OCI-LY7 (cell line): ENCODE data around the gene TTLL7. TPM values are rescaled to one million over a fixed set of nuclear protein-coding genes. Genes with fewer than 3 reads are reported as not detected.

ENCODE experiments used
- BruUV-seq: library from RNA; stranded (reverse); fragments of 400-500 nt; replicated peaks from 2 replicates; lab custom pipeline; 2021; lab: Mats Ljungman, UMichigan
- CTCF ChIA-PET: fragments of 300-600 bp; sonication (Branson Sonifier 250); formaldehyde crosslinking; loops from one replicate; lab custom pipeline; 2022; ENCODE audit warnings: antibody characterized with exemption; ENCODE audit not compliant: unreplicated experiment; lab: Charles Lee
- POLR2A ChIA-PET: fragments of 300-600 bp; sonication (Branson Sonifier 250); formaldehyde crosslinking; loops from one replicate; lab custom pipeline; 2022; ENCODE audit warnings: antibody characterized with exemption; lab: Charles Lee
- DNase-seq: peaks from one replicate; pipeline ENCODE4 v3.0.0-alpha.2; 2015; ENCODE audit warnings: low spot score
- H2AFZ ChIP-seq: fragments of 200-600 bp; sonication (generic), shearing (Covaris generic); 2 replicates; pipeline ENCODE4 v1.6.1; 2014; ENCODE audit warnings: mild to moderate bottlenecking, antibody characterized with exemption, low read length, moderate library complexity
- H3K27ac ChIP-seq: fragments of 200-600 bp; sonication (generic); 2 replicates; pipeline ENCODE4 v1.5.1; 2014; ENCODE audit warnings: mixed run types, low read depth, mild to moderate bottlenecking, moderate library complexity, low read length, inconsistent platforms; ENCODE audit not compliant: poor library complexity, severe bottlenecking
- H3K36me3 ChIP-seq: fragments of 200-600 bp; sonication (generic); 2 replicates; pipeline ENCODE4 v1.6.1; 2014; ENCODE audit warnings: mild to moderate bottlenecking, antibody characterized with exemption, low read length, moderate library complexity, mixed read lengths; ENCODE audit not compliant: insufficient read depth
- H3K4me1 ChIP-seq: fragments of 200-600 bp; sonication (generic); 2 replicates; pipeline ENCODE4 v1.5.1; 2014; ENCODE audit warnings: mild to moderate bottlenecking, low read length; ENCODE audit not compliant: insufficient read depth, poor library complexity, severe bottlenecking
- H3K4me2 ChIP-seq: fragments of 200-600 bp; sonication (generic); 2 replicates; pipeline ENCODE4 v1.6.1; 2014; ENCODE audit warnings: mild to moderate bottlenecking, low read length
- H3K4me3 ChIP-seq: fragments of 200-600 bp; sonication (generic); 2 replicates; pipeline ENCODE4 v1.5.1; 2014; ENCODE audit warnings: mild to moderate bottlenecking, low read depth, low read length; ENCODE audit not compliant: poor library complexity, severe bottlenecking
- H3K79me2 ChIP-seq: fragments of 200-600 bp; sonication (generic); 2 replicates; pipeline ENCODE4 v1.6.1; 2016; ENCODE audit warnings: low read depth, mild to moderate bottlenecking, low read length, moderate library complexity, mixed read lengths; ENCODE audit not compliant: insufficient read depth
- H3K9me2 ChIP-seq: fragments of 200-600 bp; sonication (generic); 2 replicates; pipeline ENCODE4 v1.6.1; 2016; ENCODE audit warnings: mild to moderate bottlenecking, low read length, mixed read lengths; ENCODE audit not compliant: insufficient read depth
- H3K9me3 ChIP-seq: fragments of 200-600 bp; sonication (generic); 2 replicates; pipeline ENCODE4 v1.6.1; 2014; ENCODE audit warnings: mild to moderate bottlenecking, mixed run types, low read length, mixed read lengths
- H4K20me1 ChIP-seq: fragments of 200-600 bp; sonication (generic); 2 replicates; pipeline ENCODE4 v1.6.1; 2014; ENCODE audit warnings: mild to moderate bottlenecking, antibody characterized with exemption, low read length, moderate library complexity, mixed read lengths; ENCODE audit not compliant: insufficient read depth
- EZH2phosphoT487 ChIP-seq: fragments of 200-600 bp; sonication (generic); IDR thresholded peaks from 2 replicates; pipeline ENCODE4 v1.6.1; 2018; ENCODE audit warnings: low read depth, borderline replicate concordance, mild to moderate bottlenecking, mixed run types, antibody characterized with exemption, low read length, moderate library complexity, mixed read lengths
- intact Hi-C: fragments of 100-400 bp; cut with micrococcal nuclease; formaldehyde crosslinking; loops from one replicate; pipeline ENCODE4 v1.10.0; 2022; ENCODE audit not compliant: unreplicated experiment
- total RNA-seq, 2 experiments: library from RNA; depleted of rRNA in 1 of 2; stranded (reverse); fragments of >200 nt in 1 of 2; shearing (Covaris generic) in 1 of 2; gene quantifications; 2 replicates each; pipeline ENCODE4 v1.2.3, GENCODE V29; 2014 to 2022
- TF ChIP-seq, protein P1 (sequence below): fragments of 200-600 bp; sonication (generic); conservative IDR thresholded peaks from 2 replicates; pipeline ENCODE4 v1.5.1; 2014; ENCODE audit warnings: mild to moderate bottlenecking, antibody characterized with exemption, low read length, moderate library complexity, mixed read lengths

Gene TTLL7
- total RNA-seq, 2 experiments from 2014 or later = 0.76 to 0.88 TPM

GRCh38 chr1:83934550-83934949 is 64.4 kb downstream of the TTLL7 start:
- H3K4me2 ChIP-seq = no peak overlapping the region
- no peak overlapping the region for H3K4me3 ChIP-seq
- no peaks in the 10 kb centered on the region for H3K79me2 ChIP-seq
- no peaks in the 10 kb centered on the region for H3K9me2 ChIP-seq
- CTCF ChIA-PET = no interaction called here
- H3K9me3 ChIP-seq = no peaks in the 10 kb centered on the region
- no peak overlapping the region for H3K27ac ChIP-seq
- no peak for DNase-seq
- BruUV-seq = no TSS peak
- H4K20me1 ChIP-seq = no peaks in the 10 kb centered on the region
- POLR2A ChIA-PET = interaction anchor here (0.5 to 0.7 kb wide), 2 partner anchors 372 to 1070 kb away, joined by 3 read pairs; no protein-coding TSS in a partner anchor
- TF ChIP-seq, protein P1, sequence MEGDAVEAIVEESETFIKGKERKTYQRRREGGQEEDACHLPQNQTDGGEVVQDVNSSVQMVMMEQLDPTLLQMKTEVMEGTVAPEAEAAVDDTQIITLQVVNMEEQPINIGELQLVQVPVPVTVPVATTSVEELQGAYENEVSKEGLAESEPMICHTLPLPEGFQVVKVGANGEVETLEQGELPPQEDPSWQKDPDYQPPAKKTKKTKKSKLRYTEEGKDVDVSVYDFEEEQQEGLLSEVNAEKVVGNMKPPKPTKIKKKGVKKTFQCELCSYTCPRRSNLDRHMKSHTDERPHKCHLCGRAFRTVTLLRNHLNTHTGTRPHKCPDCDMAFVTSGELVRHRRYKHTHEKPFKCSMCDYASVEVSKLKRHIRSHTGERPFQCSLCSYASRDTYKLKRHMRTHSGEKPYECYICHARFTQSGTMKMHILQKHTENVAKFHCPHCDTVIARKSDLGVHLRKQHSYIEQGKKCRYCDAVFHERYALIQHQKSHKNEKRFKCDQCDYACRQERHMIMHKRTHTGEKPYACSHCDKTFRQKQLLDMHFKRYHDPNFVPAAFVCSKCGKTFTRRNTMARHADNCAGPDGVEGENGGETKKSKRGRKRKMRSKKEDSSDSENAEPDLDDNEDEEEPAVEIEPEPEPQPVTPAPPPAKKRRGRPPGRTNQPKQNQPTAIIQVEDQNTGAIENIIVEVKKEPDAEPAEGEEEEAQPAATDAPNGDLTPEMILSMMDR = no peak
- TF ChIP-seq EZH2phosphoT487 = no peak
- intact Hi-C loops = loop anchor here (5.0 kb wide), 2 partner anchors 818 to 838 kb away; no protein-coding TSS in a partner anchor
- no peaks in the 10 kb centered on the region for H3K36me3 ChIP-seq
- no peaks in the 10 kb centered on the region for H3K4me1 ChIP-seq
- no peak overlapping the region for H2AFZ ChIP-seq

- Histone ChIP-seq H4K20me1 (no peaks in the 10 kb centered on the region), H3K9me2 (no peaks in the 10 kb centered on the region), H2AFZ (no peak overlapping the region), H3K4me1 (no peaks in the 10 kb centered on the region), H3K36me3 (no peaks in the 10 kb centered on the region), H3K9me3 (no peaks in the 10 kb centered on the region), H3K27ac (no peak overlapping the region), H3K4me2 (no peak overlapping the region), H3K4me3 (no peak overlapping the region), H3K79me2 (no peaks in the 10 kb centered on the region)
- BruUV-seq = no TSS peak
- intact Hi-C loops = loop anchor here (5.0 kb wide), 2 partner anchors 820 to 840 kb away; no protein-coding TSS in a partner anchor
- no peak for TF ChIP-seq EZH2phosphoT487
- TF ChIP-seq, protein P1 = no peak
- ChIA-PET POLR2A (interaction anchor here (1.1 kb wide), 2 partner anchors 8 to 19 kb away, joined by 3 to 4 read pairs; no protein-coding TSS in a partner anchor), CTCF (no interaction called here)
- no peak for DNase-seq
Measured at GRCh38 chr1:83932693-83933092, 66.2 kb downstream of the TTLL7 start.

DNA sequence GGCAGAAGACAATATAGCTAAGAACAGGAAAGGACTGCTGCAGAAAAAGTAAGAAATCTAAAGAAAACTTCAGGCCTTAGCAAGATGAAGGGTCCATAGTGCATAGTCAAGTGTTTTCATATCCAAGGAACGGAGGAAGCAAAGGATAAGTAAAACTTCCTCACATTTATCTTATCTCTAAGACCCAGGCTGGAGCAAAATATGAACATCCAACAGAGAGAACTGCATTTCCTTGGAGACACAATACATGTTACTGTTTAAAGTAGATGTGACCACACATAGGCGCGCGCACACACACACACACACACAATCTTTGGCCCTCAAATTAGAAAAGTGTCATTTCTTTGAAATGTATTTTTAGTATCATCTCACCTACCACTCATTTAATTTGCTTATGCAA is 66.7 kb downstream of the TTLL7 start:
- no TSS peak for BruUV-seq
- DNase-seq = no peak
- Histone ChIP-seq H3K9me2 (no peaks in the 10 kb centered on the region), H3K79me2 (no peaks in the 10 kb centered on the region), H3K4me2 (no peak overlapping the region), H2AFZ (no peak overlapping the region), H3K36me3 (no peaks in the 10 kb centered on the region), H3K4me1 (no peaks in the 10 kb centered on the region), H3K27ac (no peak overlapping the region), H3K9me3 (no peaks in the 10 kb centered on the region), H4K20me1 (no peaks in the 10 kb centered on the region), H3K4me3 (no peak overlapping the region)
- POLR2A ChIA-PET = interaction anchor here (0.7 to 1.1 kb wide), 3 partner anchors 8 to 854 kb away, joined by 3 to 4 read pairs (median 3); no protein-coding TSS in a partner anchor
- CTCF ChIA-PET = no interaction called here
- intact Hi-C loops = loop anchor here (5.0 kb wide), 2 partner anchors 820 to 840 kb away; no protein-coding TSS in a partner anchor
- no peak for TF ChIP-seq EZH2phosphoT487
- TF ChIP-seq, protein P1 = no peak
